NCI-H2196 treated with DMSO at 0.1 percent for 48 hours (cell line): Measurements from ENCODE around the gene LY9.

Experiments used
- DNase-seq: peaks from one replicate; lab custom pipeline; 2025; ENCODE audit not compliant: unreplicated experiment; lab: John Stamatoyannopoulos, UW

The LY9 gene

DNA sequence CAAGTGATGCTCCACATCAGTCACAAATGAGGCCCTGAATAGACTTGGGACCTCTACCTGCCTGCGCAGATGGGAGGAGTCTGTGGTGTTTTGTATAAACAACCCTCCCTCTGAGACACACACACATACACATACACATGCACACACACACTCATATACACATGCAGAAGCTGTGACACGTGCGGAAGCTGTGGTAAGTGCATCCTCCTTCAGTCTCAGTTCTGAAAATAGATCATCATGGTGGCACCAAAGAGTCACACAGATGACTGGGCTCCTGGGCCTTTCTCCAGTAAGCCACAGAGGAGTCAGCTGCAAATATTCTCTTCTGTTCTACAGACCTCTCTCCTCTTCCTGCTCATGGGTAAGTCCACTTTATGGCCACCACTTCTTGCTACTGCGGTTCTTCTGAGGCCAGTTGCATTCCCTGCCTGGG is at the start of gene LY9:
TSS of gene LY9 (plus strand) at position 224 of the 433 bp plus-strand sequence. CDS start at position 238, 14 bp downstream.
- DNase-seq, result no peak

- no peak for DNase-seq
Observed at GRCh38 chr1:160746836-160747500, 49.0 kb upstream of the LY9 start.

DNA sequence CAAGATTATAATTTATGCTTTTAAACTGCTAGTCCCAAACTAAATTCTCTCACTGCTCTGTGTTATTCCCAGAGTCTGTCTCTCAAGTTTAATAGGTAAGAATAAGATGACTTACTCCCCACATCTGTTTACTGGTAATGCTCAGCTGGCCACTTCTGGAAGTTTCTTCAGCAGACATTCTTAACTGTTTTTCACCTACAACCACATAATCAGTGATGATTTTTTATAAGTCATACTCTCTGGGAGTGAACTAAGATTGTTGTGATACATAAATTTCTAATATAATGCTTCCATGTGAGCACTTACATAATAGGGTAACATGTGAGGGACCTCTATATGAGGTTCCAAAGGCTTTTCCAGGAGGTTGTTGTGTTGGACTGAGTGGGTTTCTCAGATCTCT is 48.3 kb upstream of the LY9 start:
- no peak for DNase-seq

- no peak for DNase-seq
Observed at GRCh38 chr1:160748181-160748877, 47.6 kb upstream of the LY9 start.

DNA sequence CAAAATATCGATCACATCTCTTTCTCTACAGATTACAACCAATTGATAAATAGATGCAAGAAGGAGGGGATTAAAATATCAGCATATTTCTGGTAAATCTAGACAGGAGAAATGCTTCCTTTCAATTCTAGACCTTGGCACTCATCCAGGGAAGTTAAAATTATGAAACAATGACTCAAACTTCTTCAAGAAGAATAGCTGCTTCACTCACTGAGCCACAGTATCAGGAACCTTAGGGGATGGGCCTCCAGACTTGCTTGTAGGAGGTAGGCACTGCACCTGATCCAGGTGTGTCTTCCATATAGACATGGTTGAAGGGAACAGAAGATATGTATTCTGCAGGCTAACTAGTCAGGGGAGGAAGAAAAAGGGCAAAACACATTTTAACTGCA is 47.1 kb upstream of the LY9 start:
- DNase-seq, result no peak

GRCh38 chr1:160750608-160751007 is 45.4 kb upstream of the LY9 start:
- no peak for DNase-seq

DNA sequence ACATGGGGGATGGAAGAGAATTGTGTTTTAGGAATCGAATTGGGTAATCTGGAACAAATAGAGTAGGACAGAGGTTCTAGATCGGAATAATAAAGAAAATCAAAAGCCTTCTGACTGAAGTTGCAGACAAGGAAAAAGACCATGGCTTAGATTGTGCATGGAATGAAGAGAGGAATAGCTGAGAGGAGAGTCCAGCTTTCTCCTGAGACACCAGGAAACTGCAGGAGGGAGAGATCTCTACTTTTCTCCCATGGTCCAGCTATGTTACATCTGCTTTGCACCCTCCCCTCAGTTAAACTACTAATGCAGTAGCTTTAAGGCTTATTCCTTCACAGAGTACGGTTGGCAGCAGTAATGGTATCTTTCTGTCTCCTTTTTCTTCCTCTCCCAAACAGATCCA is 43.6 kb upstream of the LY9 start:
- no peak for DNase-seq

DNA sequence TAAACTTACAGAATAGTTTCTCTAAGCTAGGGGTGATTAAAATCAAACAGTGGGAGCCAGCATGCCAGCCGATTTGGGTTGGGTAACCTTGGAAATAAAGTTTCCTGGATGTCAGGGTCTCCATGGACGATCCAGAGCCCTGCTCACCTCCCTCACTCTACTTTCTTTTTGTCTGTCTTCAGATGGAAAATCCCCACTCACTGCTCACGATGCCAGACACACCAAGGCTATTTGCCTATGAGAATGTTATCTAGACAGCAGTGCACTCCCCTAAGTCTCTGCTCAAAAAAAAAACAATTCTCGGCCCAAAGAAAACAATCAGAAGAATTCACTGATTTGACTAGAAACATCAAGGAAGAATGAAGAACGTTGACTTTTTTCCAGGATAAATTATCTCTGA is 43.0 kb upstream of the LY9 start:
- no peak for DNase-seq

DNA sequence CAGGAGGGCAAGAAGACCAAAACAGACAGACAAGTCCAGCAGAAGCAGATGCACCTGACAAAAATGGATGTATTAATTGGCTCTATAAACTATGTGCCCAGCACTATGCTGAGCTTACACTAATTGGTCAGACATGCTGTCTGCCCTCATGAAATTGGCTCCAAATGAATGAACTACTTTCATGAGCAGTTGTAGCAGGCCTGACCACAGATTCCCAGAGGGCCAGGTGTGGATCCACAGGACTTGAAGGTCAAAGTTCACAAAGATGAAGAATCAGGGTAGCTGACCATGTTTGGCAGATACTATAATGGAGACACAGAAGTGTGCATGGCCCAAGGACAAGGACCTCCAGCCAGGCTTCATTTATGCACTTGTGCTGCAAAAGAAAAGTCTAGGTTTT is 42.4 kb upstream of the LY9 start:
- DNase-seq, result no peak

DNA sequence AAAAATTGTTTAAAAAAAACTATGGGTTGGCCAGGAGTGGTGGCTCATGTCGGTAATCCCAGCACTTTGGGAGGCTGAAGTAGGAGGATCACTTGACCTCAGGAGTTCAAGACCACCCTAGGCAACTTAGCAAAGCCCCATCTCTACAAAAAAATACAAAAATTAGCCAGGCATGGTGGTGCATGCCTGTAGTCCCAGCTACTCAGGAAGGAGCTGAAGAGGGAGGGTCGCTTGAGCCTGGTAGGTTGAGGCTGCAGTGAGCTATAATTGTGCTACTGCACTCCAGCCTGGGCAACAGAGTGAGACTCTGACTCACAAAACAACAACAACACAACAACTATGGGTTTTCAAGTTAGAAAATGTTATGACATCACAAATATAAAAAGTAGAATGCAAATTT is 40.5 kb upstream of the LY9 start:
- DNase-seq, result no peak

- DNase-seq, result no peak
Observed at GRCh38 chr1:160755911-160756848, 39.8 kb upstream of the LY9 start.

- DNase-seq, result no peak
Observed at GRCh38 chr1:160756849-160757201, 39.1 kb upstream of the LY9 start.

DNA sequence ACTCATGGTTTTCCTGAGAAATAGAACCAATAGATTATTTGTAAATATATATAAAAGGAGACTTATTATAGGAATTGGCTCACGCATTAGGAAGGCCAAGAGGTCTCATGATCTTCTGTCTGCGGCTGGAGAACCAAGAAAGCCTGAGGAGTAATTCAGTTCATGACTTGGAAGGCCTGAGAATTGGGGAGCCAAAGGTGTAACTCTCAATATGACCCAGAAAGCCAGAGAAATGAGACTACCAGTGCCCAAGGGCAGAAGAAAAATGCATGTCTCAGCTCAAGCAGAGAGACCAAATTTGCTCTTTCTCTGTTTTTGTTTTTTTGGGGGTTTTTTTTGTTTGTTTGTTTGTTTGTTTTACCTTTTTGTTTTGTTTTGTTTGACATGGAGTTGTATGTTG is 37.5 kb upstream of the LY9 start:
- DNase-seq, result no peak

GRCh38 chr1:160759740-160760139 is 36.2 kb upstream of the LY9 start:
- DNase-seq, result no peak

DNA sequence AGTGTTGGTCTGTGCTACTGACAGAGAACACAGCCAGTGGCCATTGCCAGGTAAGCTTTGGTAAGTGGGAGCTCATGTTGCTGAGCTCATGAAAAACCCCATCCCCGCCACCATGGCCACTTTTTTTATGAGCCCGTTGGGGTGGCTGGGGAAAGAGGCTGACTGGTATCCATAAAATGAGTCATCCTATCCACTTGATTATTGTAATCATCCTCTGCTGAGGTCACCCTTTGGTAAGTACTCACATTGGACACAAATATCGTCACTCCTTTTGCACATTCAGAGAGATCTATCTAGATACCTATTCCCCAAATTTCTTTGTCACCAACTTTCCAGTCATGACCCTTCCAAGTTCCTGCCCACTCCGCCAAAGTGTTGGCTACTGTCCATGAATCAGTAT is 34.9 kb upstream of the LY9 start:
- no peak for DNase-seq

DNA sequence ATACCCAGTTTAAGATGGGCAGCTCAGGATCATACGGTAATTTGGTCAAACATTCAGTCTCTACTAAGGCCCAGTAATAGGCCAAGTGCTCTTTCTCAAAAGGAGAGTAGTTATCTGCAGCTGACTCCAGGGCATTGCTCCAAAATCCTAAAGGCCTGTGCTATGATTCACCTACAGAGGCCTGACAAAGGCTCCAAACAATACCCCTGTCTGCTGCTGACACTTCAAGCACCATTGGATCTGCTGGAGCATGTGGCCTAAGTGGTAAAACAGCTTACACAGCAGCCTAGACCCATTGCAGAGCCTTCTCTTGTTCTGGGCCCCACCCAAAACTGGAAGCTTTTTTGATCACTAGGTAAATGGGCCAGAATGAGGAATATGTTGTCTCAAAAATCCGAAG is 34.1 kb upstream of the LY9 start:
- DNase-seq, result no peak

DNA sequence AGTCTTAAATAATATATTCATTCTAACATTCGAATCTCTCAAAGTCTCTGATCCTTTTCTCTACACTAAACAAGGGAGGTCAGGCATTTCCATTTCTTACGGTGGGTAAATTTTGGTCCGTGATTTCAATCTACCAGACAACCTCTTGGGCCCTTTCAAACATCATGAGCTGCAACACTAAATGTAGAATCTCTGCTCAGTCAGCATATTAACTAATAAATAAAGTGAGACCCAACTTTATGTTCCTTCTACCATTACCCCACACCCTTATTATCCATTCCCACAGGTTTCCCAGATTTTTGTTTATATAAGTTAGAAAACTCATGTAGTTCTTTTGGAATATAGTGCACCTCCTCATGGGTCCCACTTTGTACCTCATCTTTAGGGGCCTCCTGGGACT is 32.0 kb upstream of the LY9 start:
- no peak for DNase-seq

DNA sequence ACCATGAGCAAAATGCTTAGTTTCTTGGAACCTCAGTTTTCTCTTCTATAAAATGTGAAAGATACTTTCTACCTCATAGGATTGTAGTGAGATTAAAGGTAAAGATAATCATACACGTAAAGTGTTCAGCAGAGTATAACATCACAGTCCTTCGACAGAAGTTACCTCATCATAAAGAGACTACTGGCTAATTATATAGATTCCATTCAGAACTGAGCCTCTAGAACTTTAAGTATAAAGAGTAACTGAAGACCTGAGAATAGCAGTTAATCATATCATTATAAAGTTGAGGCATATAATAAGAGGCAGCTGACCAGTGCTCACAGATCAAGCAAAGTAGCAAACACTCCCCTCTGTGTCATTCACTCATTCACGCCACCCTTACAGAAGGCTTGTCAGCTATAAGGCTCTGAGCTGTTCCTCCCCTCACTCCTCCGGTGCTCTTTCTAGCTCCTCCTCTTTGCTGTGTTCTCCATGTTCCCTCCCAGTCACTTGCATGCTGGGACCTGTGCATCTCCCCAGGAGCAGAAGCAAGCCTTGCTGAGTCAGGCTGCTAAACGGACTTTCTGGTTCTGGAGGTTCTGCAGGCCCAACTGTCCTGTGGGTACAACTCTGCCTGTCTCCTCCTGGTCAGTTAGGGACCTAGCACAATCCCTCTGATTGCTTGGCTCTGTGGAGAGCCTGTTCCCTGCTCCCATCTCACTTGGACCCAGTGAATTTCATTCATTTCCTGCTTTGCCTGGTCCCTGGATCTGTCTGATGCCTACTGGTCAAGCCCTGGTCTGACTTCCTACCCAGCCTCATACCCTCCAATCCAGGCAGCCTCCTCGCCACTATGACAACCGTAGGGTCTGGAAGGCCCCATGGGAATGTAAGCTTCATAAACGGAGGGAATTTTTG is 28.3 kb upstream of the LY9 start:
- DNase-seq, result no peak

- DNase-seq, result no peak
Observed at GRCh38 chr1:160768295-160768657, 27.7 kb upstream of the LY9 start.

- DNase-seq, result no peak
Observed at GRCh38 chr1:160772331-160772730, 23.6 kb upstream of the LY9 start.

- no peak for DNase-seq
Observed at GRCh38 chr1:160773093-160773492, 22.9 kb upstream of the LY9 start.
